ENCODE data around the gene INPP4B. TPM values are rescaled to one million over a fixed set of nuclear protein-coding genes. Genes with fewer than 3 reads are reported as not detected.

Gene INPP4B
- polyA plus RNA-seq, 1 of the 3 experiments (the other 2 are of a cell fraction): 0.08 TPM

DNA sequence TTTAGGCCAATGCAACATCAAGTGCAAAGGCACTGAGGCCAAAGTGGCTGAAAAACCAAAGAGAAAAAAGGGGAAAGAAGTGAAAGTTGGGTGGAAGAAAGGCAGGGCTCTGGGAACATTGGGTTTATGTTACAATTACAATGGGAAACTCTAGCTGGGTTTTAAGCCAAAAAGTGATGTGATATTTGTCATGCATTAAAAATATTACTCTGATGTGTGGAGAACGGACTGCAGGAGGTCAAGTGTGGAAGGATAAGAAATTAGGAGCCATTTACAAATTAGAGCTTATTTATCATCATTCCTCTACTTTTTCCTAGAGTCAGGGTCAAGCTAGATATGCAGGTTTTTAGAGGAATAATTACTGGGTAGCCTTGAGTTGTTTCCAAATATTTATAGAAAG, 516.8 kb downstream of the INPP4B start:
- Histone ChIP-seq H3K79me2 (ENCODE audit: insufficient read depth) (no peaks in the 10 kb centered on the region), H3K9me3 (no peaks in the 10 kb centered on the region), H3K27me3 (ENCODE audit: insufficient read depth) (no peaks in the 10 kb centered on the region), H3K9ac (no peak overlapping the region), H3K27ac (ENCODE audit: low read depth in 2 of 2, low read length in 1 of 2) (no peak overlapping the region), H4K20me1 (ENCODE audit: insufficient read depth) (no peaks in the 10 kb centered on the region), H3K36me3 (replicated peaks in 1 of 2; ENCODE audit: control insufficient read depth in 1 of 2, insufficient read depth in 2 of 2, low read length in 1 of 2) (no peaks in the 10 kb centered on the region), H3F3A (replicated peaks; ENCODE audit: insufficient read depth) (no peaks in the 10 kb centered on the region), H2AFZ (ENCODE audit: low read depth) (no peak overlapping the region), H3K4me1 (ENCODE audit: control insufficient read depth in 1 of 2, insufficient read depth in 2 of 2, low read depth in 1 of 2, low read length in 1 of 2) (peaks cover 0 to 2% of the 10 kb centered on the region in 2 experiments; a peak in 1 of 4 replicates), H3K4me2 (no peak overlapping the region), H3K4me3 (ENCODE audit: low read depth in 2 of 2, low read length in 1 of 2) (no peak overlapping the region), H3K9me2 (no peaks in the 10 kb centered on the region)
- TF ChIP-seq TAF1 (IDR thresholded peaks at IDR 0.05; ENCODE audit: borderline replicate concordance, low read depth, low read length): no peak
- no peak for TF ChIP-seq SIN3A (IDR thresholded peaks at IDR 0.05; ENCODE audit: borderline replicate concordance, low read depth, low read length)
- TF ChIP-seq, protein P1, sequence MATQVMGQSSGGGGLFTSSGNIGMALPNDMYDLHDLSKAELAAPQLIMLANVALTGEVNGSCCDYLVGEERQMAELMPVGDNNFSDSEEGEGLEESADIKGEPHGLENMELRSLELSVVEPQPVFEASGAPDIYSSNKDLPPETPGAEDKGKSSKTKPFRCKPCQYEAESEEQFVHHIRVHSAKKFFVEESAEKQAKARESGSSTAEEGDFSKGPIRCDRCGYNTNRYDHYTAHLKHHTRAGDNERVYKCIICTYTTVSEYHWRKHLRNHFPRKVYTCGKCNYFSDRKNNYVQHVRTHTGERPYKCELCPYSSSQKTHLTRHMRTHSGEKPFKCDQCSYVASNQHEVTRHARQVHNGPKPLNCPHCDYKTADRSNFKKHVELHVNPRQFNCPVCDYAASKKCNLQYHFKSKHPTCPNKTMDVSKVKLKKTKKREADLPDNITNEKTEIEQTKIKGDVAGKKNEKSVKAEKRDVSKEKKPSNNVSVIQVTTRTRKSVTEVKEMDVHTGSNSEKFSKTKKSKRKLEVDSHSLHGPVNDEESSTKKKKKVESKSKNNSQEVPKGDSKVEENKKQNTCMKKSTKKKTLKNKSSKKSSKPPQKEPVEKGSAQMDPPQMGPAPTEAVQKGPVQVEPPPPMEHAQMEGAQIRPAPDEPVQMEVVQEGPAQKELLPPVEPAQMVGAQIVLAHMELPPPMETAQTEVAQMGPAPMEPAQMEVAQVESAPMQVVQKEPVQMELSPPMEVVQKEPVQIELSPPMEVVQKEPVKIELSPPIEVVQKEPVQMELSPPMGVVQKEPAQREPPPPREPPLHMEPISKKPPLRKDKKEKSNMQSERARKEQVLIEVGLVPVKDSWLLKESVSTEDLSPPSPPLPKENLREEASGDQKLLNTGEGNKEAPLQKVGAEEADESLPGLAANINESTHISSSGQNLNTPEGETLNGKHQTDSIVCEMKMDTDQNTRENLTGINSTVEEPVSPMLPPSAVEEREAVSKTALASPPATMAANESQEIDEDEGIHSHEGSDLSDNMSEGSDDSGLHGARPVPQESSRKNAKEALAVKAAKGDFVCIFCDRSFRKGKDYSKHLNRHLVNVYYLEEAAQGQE (IDR thresholded peaks at IDR 0.05; ENCODE audit: low read depth, low read length): no peak
- no peak for TF ChIP-seq RCOR1 (IDR thresholded peaks at IDR 0.05; ENCODE audit: low read length)
- TF ChIP-seq, protein P2, sequence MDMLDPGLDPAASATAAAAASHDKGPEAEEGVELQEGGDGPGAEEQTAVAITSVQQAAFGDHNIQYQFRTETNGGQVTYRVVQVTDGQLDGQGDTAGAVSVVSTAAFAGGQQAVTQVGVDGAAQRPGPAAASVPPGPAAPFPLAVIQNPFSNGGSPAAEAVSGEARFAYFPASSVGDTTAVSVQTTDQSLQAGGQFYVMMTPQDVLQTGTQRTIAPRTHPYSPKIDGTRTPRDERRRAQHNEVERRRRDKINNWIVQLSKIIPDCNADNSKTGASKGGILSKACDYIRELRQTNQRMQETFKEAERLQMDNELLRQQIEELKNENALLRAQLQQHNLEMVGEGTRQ (IDR thresholded peaks at IDR 0.05; ENCODE audit: borderline replicate concordance, low read depth, low read length): no peak
- no peak for TF ChIP-seq TCF12 (IDR thresholded peaks at IDR 0.05)
- TF ChIP-seq EP300 (IDR thresholded peaks at IDR 0.05; ENCODE audit: borderline replicate concordance in 1 of 2, low read depth in 1 of 2, low read length in 1 of 2): no peak
- TF ChIP-seq, protein P3, sequence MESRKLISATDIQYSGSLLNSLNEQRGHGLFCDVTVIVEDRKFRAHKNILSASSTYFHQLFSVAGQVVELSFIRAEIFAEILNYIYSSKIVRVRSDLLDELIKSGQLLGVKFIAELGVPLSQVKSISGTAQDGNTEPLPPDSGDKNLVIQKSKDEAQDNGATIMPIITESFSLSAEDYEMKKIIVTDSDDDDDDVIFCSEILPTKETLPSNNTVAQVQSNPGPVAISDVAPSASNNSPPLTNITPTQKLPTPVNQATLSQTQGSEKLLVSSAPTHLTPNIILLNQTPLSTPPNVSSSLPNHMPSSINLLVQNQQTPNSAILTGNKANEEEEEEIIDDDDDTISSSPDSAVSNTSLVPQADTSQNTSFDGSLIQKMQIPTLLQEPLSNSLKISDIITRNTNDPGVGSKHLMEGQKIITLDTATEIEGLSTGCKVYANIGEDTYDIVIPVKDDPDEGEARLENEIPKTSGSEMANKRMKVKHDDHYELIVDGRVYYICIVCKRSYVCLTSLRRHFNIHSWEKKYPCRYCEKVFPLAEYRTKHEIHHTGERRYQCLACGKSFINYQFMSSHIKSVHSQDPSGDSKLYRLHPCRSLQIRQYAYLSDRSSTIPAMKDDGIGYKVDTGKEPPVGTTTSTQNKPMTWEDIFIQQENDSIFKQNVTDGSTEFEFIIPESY (IDR thresholded peaks at IDR 0.05; ENCODE audit: borderline replicate concordance, low read depth): no peak
- TF ChIP-seq EZH2phosphoT487 (IDR thresholded peaks at IDR 0.05; ENCODE audit: borderline replicate concordance, low read depth): no peak
- TF ChIP-seq SMC3 (IDR thresholded peaks at IDR 0.05; ENCODE audit: low read depth, low read length): no peak
- no peak for TF ChIP-seq JUND (IDR thresholded peaks at IDR 0.05)
- TF ChIP-seq MEF2A (IDR thresholded peaks at IDR 0.05; ENCODE audit: borderline replicate concordance, low read depth): no peak
- no peak for TF ChIP-seq IRF3 (IDR thresholded peaks at IDR 0.05; ENCODE audit: low read depth, low read length)
- TF ChIP-seq POLR2AphosphoS5 (IDR thresholded peaks at IDR 0.05; ENCODE audit: low read depth, low read length): no peak
- TF ChIP-seq RAD21 (IDR thresholded peaks at IDR 0.05; ENCODE audit: low read length): no peak
- TF ChIP-seq CHD2 (IDR thresholded peaks at IDR 0.05; ENCODE audit: low read length, partially characterized antibody): no peak
- no peak for TF ChIP-seq NRF1 (IDR thresholded peaks at IDR 0.05; ENCODE audit: low read depth, low read length)
- TF ChIP-seq GATA2 (CRISPR knock-in tag; IDR thresholded peaks at IDR 0.05): no peak
- TF ChIP-seq TEAD4 (IDR thresholded peaks at IDR 0.05; ENCODE audit: borderline replicate concordance, insufficient read depth): no peak
- TF ChIP-seq RFX5 (IDR thresholded peaks at IDR 0.05; ENCODE audit: low read length): no peak
- ChIA-PET CTCF (no interaction called here), POLR2A (no interaction called here)
- no peak for DNase-seq
- 79% methylated on average over 1 of the region's 1 CpG for WGBS (ENCODE audit: low lambda C conversion rate)
